HG03175 (cell line): ENCODE results near the gene PDE8A.
"Not testable (repeated sequence)": the region's sequence is repeated elsewhere in the genome, so short reads cannot be mapped to it uniquely, and the experiment has no call there.

Experiments used
- ATAC-seq: cut with Tn5 transposase; IDR thresholded peaks from one replicate; pipeline ENCODE4 v1.9.1; 2021; ENCODE audit warnings: mild to moderate bottlenecking, moderate library complexity; ENCODE audit not compliant: unreplicated experiment

The PDE8A gene

DNA sequence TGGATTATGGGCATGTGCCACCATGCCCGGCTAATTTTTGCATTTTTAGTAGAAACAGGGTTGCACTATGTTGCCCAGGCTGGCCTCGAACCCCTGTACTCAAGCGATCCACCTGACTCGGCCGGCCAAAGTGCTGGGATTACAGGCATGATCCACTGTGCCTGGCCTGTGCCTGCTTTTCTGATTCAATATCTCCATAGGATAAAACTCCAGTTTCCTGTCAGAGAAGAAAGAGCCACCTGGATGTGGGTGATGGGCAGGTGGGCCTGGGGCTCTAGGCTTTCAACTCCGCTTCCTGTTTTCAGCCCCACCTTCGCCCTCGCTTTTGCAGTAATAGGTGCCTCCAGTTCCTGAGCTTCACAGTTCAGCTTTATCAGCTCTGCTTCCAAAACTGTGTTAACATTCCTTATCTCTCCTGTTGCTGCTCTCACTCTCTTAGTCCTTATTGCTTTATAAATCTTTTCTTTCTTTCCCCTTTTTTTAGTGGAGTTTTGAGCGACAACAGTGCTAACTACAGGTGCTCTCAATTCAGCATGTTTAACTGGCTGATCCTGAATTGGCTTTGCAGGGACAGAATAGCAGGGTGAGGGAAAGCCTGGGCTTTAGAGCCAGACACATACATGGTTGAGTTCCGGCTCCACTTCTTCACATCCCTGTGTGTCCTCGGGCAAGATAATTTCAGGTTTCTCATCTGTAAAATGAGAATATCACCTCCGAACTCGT lies 21.1 kb upstream of the PDE8A start:
- ATAC-seq: no peak

- ATAC-seq: no peak
These were observed 20.6 kb upstream of the PDE8A start for GRCh38 chr15:84961114-84961452.

DNA sequence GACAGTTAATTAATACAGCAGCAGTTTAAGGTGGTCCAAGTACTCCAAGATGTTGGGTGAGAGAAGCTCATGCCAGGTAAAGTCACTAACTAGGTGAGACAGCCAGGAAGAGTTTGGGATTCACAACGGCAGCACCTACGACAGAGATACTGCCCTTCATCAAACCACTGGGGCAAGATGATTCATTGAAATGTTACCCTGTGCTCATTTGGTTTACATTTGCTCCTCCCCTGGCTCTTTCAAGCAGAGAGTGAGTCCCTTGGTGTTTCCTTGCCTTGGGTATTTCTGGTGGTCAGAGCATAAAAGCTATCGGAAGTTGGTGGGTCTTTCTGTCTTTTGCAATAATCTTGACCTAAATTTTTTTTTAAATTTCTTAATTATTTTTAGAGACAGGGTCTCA lies 19.9 kb upstream of the PDE8A start:
- ATAC-seq: no peak

- ATAC-seq: no peak
These were observed 18.7 kb upstream of the PDE8A start for GRCh38 chr15:84962955-84963354.

DNA sequence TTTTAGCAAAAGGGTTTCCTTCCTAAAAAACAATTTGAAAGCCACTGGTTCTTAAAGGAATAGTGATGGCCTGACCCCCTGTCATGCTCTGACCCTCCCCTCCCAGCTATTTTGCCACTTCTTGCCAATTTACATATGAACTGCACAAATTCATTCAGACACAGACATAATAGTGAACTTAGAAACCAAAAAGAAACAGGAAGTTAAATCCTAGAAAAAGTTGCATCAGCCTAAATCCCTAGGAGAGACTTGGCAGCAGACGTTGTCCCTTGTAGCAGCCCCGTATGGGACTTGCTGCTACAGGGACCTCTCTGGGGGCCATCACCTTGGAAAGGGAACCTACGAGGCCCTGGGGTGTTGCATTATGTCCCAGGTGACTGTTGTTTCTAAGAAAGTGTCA lies 14.3 kb upstream of the PDE8A start:
- ATAC-seq: no peak

- no peak for ATAC-seq
These were observed 13.4 kb upstream of the PDE8A start for GRCh38 chr15:84968301-84968700.

DNA sequence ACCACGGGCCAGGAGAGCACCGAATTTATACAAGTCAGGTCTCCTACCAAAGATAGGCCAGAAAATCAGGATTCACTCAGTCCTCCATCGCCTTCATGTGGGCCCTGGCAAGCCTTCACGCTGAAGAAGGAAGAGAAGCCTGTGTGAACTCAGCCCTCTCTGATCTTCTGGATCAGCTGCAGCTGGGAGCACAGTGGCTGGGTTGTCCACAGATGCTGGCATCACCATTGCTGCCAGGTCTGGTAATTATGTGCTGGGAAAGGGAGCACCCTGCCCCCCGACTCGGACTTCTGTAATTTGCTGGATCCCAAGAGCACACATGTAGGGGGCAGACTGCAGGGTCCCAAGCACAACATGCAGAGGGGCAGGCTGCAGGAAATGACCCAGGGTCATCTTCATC lies 12.4 kb upstream of the PDE8A start:
- no peak for ATAC-seq

DNA sequence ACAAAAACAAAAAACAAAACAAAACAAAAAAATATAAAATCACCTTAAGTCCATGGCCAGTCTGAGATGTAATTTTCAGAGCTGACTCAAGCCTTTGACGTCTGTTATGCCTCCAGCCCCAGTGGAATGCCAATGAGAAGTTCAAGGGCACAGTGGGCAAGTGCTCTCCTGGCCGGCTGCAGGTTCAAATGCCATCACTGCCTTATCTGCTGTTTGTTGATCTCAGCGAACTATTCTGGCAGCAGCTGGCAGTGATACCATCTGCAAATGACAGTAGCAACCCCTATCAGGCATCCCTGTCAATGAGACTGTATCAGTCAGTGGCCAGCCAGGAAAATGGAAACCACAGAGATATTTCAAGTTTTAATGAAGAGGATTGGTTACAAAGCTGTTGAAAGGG lies 10.8 kb upstream of the PDE8A start:
- no peak for ATAC-seq

GRCh38 chr15:84973492-84974460 lies 7.9 kb upstream of the PDE8A start:
- no peak for ATAC-seq

- ATAC-seq: no peak
These were observed 5.7 kb upstream of the PDE8A start for GRCh38 chr15:84975871-84976351.

GRCh38 chr15:84976746-84977345 lies 4.8 kb upstream of the PDE8A start:
- ATAC-seq: no peak

DNA sequence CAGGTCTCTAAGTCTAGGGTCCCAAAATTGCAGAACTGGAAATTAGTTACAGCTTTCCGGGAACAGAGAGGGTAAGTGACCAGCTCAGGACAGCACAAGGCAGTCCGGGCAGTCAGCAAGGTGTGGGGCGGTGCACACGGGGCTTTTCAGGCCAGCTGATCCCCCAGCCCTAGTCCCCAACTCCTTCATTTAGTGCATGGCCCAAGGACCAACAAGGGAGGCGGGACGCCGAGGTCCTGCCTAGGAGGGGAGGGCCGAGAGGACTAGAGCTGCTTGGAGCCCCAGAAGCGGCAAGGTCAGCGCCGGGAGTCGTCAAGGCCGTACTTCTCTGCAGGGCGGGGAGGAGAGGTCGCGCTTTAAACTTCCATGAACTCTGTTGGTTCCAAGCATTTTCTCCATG lies 2.0 kb upstream of the PDE8A start:
- no peak for ATAC-seq

DNA sequence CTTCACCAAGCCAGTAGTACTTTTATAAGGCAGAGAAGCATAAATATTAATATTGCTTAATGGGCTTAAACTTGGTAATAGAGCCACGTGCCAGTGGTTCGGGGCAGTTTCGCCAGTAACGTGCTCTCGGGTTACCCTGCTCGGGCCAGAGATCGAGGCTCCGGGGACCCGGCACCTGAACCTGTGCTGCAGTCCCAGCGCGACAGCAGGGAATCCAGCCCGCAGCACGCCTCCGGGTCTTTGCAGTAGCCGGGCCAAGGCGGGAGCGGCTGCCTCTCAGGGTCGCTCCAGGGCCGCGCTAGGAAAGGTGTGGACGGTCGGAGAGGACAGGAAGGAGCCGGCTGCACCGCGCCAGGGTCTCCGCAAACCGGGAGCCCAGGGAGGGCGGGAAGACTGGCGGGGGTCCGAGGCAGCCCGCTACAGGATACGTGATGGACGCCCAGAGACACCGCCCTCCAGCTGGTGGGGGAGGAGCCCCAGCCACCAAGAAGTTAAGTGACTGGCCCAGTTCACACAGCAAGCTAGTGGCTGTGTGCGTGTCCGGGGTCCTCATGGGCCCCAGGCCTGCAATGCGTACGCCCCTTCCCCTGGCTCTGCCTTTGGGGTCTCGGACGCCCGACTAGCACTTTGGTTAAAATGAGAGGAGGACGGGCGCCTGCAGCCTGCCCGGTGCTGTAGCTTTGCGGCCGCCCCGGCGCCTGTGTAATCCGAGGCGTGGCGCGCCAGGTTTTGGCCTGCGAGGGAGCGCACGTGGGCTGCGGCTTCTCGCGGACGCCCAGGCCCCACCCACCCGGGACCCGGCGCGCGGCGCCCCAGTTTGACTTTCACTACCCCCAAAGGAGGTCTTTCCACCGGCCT lies 1.2 kb upstream of the PDE8A start:
- peak; percentile 61 for ATAC-seq

DNA sequence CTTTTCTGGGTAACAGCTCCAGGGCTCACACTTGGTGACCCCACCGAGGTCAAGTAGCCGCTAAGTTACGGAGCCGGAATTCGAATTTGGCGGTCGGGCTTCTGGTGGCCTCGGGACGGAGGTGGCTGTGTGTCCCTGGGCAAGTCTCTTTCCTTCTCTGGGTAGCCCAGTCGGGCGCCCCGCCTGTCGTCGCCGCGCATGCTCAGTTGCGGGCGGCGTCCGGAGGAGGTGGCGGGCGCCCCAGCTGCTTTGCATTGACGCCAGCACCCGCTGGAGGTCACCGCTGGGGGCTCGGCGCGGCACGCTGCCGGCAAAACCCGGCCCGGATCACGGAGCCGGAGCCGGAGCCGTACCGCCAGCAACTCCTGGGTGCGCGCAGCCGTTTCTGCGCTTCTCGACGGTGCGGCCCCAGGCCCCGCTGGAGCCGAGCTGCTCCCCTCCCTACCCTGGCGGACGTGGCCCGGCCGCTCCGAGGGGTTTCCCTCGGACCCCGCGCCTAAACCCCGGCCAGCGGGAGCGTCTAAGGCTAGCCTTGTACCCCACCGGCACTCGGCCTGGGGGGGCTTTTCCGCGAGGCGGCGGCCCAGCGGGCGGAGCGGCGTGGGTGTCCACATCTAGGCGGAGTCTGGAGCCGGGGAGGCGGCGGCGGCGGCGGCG lies 474 bp upstream of the PDE8A start:
- ATAC-seq: peak; percentile 71

GRCh38 chr15:84982301-84982920 lies 755 bp downstream of the PDE8A start:
- ATAC-seq: no peak

- no peak for ATAC-seq
These were observed 1.6 kb downstream of the PDE8A start for GRCh38 chr15:84983294-84983693.

DNA sequence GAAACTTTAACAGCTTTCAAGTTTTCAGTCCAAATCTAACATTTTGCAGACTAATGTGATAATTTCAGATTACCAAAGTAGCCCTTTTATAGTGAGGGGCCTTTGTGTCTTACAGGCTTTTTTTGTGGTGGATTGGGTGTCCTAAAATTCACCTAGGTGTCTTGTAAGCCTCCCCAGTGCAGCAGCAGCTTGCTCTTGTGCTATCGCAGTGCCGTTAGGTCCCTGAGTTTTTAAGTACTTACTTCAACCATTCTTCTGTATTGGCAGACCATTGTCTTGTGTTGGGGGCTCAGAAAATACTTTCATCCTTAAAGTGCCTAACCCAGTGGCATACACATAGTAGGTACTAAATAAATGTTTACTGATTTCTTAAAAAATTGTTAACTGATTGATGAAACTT lies 2.1 kb downstream of the PDE8A start:
- ATAC-seq: no peak

- ATAC-seq: no peak
These were observed 3.5 kb downstream of the PDE8A start for GRCh38 chr15:84985158-84985557.

GRCh38 chr15:84987351-84987750 lies 5.7 kb downstream of the PDE8A start:
- not testable (repeated sequence) for ATAC-seq
